GM13976 (cell line): ENCODE measurements around the gene CELF4.

Source experiments
- DNase-seq: peaks from one replicate; pipeline ENCODE4 v3.0.0; 2012; ENCODE audit warnings: low spot score
- in situ Hi-C: fragments of 300-500 bp; cut with MboI; formaldehyde crosslinking; loops from one replicate; pipeline ENCODE4 v1.12.0; 2022; ENCODE audit warnings: low sequenced_read_pairs, mixed read lengths, inconsistent platforms; ENCODE audit not compliant: unreplicated experiment
- TF ChIP-seq, protein P1 (sequence below): IDR thresholded peaks from 2 replicates; pipeline ENCODE4 v1.5.1; 2012; ENCODE audit warnings: borderline replicate concordance, mild to moderate bottlenecking; ENCODE audit not compliant: insufficient read depth; ENCODE audit errors: extremely low read depth, missing control alignments, control extremely low read depth

Gene CELF4

DNA sequence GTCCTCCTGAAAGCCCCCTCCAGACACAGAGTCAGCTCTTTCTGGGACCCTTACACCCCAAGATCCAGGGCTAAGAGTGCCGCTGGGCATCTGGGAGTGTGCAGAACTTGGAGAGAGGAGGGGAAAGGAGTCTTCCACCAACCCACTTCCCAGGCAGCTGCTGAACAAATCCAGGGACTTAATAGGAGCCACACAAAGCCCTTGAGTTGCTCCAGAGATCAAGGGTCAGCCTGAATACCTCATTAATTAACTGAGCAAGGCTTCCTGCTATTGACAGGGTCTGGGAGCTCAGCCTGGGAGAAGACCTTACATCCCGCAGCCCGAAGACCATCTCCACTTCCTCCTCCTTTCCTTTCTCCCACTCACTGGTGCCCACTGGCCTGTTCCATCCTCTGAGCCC is 108.3 kb downstream of the CELF4 start:
- TF ChIP-seq, protein P1, sequence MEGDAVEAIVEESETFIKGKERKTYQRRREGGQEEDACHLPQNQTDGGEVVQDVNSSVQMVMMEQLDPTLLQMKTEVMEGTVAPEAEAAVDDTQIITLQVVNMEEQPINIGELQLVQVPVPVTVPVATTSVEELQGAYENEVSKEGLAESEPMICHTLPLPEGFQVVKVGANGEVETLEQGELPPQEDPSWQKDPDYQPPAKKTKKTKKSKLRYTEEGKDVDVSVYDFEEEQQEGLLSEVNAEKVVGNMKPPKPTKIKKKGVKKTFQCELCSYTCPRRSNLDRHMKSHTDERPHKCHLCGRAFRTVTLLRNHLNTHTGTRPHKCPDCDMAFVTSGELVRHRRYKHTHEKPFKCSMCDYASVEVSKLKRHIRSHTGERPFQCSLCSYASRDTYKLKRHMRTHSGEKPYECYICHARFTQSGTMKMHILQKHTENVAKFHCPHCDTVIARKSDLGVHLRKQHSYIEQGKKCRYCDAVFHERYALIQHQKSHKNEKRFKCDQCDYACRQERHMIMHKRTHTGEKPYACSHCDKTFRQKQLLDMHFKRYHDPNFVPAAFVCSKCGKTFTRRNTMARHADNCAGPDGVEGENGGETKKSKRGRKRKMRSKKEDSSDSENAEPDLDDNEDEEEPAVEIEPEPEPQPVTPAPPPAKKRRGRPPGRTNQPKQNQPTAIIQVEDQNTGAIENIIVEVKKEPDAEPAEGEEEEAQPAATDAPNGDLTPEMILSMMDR = no peak
- in situ Hi-C loops = no loop called here
- no peak for DNase-seq

DNA sequence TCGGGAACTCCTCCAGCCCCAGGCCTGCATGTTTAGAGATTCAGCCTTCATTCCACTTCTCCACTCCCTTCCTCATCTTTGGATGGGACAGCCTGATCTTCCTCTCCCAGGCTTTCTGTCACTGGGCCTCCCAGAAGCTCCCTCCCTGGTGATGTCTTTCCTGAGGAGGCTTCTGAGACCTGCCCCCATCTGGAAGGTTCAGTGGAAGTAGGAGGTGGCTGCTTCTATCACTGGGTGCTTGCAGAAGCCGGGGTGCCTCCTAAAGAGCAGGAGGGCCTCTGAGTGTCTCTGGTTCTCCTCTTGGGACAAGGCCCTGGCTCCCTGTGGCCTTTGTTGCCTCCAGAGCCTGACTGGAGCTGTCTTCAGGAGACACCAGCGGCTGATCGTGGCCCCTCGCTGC is 108.7 kb downstream of the CELF4 start:
- in situ Hi-C loops = no loop called here
- no peak for DNase-seq
- TF ChIP-seq, protein P1 = no peak

DNA sequence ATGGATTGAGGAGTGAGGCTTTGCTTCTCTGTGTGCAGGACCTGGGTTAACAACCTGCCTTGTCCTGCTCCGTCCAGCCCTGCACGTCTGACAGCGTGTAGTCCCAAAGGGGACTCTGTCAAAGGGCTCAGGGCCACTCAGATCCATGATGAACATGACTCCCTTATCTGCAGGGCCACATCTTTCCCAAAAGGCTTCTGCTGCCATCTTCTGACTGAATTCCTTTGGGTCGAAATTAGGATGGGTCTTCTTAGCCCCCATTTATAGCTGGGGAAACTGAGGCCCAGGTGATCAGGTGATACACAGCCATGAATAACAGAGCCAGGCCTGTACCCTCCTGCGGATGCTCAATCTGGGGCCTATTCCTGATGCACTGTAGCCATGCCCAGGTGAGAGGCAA is 109.2 kb downstream of the CELF4 start:
- TF ChIP-seq, protein P1 = no peak
- no peak for DNase-seq
- in situ Hi-C loops = no loop called here

DNA sequence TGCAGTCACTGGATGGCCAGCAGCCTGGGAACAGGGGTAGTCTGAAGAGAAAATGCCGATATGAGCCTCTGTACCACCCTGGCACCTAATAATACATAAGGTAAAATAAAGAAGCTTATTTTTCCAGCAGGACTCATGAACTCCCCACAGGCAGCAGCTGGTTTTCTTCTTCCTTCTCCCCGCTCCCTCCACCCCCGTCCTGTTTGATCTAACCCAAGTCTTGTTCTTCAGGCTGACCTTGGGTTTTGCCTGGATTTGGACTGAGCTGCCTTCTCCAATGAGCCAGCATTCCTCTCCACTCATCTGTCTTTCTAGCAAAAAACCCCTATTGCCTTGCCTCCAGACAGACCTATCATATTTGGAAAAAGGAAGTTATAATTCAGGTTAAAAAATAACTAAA is 111.8 kb downstream of the CELF4 start:
- TF ChIP-seq, protein P1 = no peak
- in situ Hi-C loops = no loop called here
- DNase-seq = no peak

DNA sequence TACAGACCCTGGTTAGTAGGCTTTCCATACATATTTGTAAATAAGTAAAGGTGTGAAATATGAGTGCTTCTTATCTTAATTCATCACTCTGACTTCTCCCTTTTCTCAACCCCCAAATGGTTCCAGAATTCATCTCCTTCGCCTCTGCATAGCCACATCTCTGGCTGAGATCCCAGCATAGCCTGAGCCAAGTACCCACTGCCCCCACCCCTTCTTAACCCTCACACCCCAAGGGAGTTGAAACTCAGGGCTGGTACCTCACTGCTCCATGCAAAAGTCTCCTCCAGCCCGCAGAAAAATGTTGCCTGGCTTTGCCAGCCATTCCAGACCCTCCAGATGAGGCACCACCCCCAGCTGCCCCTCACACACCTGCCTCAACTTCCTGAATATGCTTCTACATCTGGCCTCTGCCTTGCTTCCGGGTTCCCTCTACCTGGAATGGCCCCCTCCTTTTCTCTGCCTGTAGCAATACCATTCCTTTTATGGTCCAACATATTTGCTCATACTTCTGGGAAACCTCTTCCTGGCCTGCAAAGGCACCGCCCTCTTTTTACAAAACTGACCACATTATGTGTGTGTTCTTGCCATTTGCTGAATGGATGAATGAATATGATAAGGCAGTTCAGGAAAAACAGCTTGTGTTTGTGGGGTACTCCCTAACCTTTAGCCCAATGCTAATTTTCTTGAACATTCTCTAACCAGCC is 112.8 kb downstream of the CELF4 start:
- no peak for DNase-seq
- TF ChIP-seq, protein P1 = no peak
- in situ Hi-C loops = no loop called here

DNA sequence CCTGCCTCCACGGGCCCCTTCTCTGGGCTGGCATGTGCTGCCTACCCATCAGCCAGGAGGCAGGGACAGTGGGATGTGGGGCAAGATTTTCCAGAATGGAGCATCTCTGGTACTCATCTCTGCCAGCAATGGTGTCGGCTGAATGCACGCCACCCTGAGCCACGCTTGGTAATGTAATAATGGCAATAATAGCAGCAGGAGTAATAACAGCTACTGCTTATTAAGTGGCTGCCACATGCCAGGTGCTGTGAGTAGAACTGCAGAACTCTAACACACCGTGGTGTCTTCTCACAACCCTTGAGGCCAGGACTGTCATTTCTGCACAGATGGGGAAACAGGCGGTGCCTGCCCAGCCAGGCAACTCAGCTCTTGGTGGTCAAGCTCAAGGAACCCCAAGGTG is 113.6 kb downstream of the CELF4 start:
- TF ChIP-seq, protein P1 = no peak
- DNase-seq = no peak
- in situ Hi-C loops = no loop called here

DNA sequence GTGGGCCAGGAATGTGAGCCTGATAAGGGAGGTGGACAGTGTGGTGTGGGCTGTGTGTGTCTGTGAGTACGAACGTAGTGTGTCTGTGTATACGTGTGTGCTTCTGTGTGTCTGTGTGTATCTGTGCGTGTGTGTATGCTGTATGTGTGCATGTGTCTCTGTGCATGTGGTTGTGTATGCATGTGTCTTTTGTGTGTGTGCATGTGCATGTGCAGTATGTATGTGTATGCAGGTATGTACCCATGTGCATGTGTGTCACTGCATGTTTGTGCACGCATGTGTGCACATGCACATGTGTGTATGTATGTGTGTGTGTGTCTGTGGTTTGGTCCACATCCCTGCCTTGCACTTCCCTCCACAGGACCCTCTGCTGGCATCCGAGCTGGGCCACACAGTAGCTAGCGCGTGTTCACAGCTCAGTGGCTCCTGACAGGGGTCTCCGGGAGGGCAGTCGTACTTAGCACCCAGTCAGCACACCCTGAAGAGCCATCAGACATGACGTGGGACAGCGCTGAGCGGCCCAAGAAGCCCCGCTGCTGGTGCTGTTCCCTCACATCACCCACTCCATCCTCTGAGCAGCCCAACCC is 114.3 kb downstream of the CELF4 start:
- in situ Hi-C loops = no loop called here
- TF ChIP-seq, protein P1 = no peak
- no peak for DNase-seq
